GM12891 (cell line): ENCODE results near the gene UBE2J2.

Experiments
- PAX5 ChIP-seq: IDR thresholded peaks from 2 replicates; pipeline ENCODE4 v1.6.1; 2011; ENCODE audit warnings: low read length, moderate library complexity, mild to moderate bottlenecking; ENCODE audit not compliant: insufficient read depth, severe bottlenecking
- POLR2A ChIP-seq: IDR thresholded peaks from 2 replicates; pipeline ENCODE4 v1.6.1; 2011; ENCODE audit warnings: low read depth, low read length, control low read depth
- POLR2AphosphoS5 ChIP-seq: IDR thresholded peaks from 2 replicates; pipeline ENCODE4 v1.6.1; 2011; ENCODE audit warnings: low read depth, low read length, control low read depth
- POU2F2 ChIP-seq: IDR thresholded peaks from 2 replicates; pipeline ENCODE4 v1.6.1; 2011; ENCODE audit warnings: low read depth, mild to moderate bottlenecking, control low read depth, low read length, moderate library complexity
- TAF1 ChIP-seq: IDR thresholded peaks from 2 replicates; pipeline ENCODE4 v1.6.1; 2011; ENCODE audit warnings: low read depth, low read length, control low read depth

DNA sequence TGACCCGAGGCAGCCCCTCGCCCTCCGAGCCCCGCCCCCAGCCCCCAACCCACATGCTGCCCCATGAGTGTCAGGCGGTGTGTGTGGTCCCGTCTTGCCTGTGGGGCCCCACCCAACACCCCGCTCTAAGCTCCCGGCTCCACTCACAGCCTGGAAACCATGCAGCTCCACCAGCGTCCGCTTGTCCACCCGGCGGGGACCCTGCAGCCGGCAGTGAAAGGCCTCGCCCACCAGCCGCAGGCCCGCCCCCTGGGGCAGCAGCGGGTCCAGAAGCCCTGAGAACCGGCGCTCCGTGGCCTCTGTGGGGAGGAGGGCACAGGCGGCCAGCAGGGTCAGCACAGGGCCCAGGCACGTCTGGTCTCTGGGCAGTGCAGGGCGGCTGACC is 29.9 kb downstream of the UBE2J2 start:
- TF ChIP-seq POLR2A (no peak), POLR2AphosphoS5 (no peak), TAF1 (no peak), POU2F2 (no peak), PAX5 (no peak)
